Fibroblast of villous mesenchyme (primary cell): Measurements from ENCODE around the gene VAMP8. TPM values are rescaled to one million over a fixed set of nuclear protein-coding genes. Genes with fewer than 3 reads are reported as not detected.
"Not testable (repeated sequence)": the region's sequence is repeated elsewhere in the genome, so short reads cannot be mapped to it uniquely, and the experiment has no call there.

Experiments used
- DNase-seq: peaks from one replicate; pipeline ENCODE4 v3.0.0-alpha.2; 2010; ENCODE audit warnings: low read depth
- H3K4me3 ChIP-seq: 2 replicates; pipeline ENCODE4 v1.5.1; 2011; ENCODE audit warnings: low read depth, mild to moderate bottlenecking, low read length
- total RNA-seq: library from RNA; depleted of rRNA; stranded (reverse); fragments of >200 nt; gene quantifications from 2 replicates; pipeline ENCODE4 v1.2.3, GENCODE V29; 2012
- TF ChIP-seq, protein P1 (sequence below): IDR thresholded peaks from 2 replicates; pipeline ENCODE4 v1.5.1; 2012; ENCODE audit warnings: low read depth, mild to moderate bottlenecking, low read length; ENCODE audit not compliant: insufficient read depth

The VAMP8 gene
- total RNA-seq, 1 donor: 2.2 TPM

DNA sequence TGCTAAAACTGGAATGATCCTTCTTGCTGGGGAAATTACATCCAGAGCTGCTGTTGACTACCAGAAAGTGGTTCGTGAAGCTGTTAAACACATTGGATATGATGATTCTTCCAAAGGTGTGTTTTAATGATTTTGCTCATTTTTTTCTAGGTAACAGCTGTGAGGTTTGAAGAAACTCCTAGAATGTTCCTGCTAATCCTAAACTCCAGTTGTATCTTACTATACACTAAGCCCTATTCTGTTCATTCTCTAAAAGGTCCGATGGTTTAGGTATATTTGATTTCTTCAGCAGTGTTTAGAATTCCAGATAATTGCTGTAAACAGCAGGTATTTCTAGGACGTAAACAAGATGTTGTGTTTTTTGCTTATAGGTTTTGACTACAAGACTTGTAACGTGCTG lies 36.1 kb upstream of the VAMP8 start:
- H3K4me3 ChIP-seq: peak overlapping the region; percentile 80
- TF ChIP-seq, protein P1, sequence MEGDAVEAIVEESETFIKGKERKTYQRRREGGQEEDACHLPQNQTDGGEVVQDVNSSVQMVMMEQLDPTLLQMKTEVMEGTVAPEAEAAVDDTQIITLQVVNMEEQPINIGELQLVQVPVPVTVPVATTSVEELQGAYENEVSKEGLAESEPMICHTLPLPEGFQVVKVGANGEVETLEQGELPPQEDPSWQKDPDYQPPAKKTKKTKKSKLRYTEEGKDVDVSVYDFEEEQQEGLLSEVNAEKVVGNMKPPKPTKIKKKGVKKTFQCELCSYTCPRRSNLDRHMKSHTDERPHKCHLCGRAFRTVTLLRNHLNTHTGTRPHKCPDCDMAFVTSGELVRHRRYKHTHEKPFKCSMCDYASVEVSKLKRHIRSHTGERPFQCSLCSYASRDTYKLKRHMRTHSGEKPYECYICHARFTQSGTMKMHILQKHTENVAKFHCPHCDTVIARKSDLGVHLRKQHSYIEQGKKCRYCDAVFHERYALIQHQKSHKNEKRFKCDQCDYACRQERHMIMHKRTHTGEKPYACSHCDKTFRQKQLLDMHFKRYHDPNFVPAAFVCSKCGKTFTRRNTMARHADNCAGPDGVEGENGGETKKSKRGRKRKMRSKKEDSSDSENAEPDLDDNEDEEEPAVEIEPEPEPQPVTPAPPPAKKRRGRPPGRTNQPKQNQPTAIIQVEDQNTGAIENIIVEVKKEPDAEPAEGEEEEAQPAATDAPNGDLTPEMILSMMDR: no peak
- no peak for DNase-seq

DNA sequence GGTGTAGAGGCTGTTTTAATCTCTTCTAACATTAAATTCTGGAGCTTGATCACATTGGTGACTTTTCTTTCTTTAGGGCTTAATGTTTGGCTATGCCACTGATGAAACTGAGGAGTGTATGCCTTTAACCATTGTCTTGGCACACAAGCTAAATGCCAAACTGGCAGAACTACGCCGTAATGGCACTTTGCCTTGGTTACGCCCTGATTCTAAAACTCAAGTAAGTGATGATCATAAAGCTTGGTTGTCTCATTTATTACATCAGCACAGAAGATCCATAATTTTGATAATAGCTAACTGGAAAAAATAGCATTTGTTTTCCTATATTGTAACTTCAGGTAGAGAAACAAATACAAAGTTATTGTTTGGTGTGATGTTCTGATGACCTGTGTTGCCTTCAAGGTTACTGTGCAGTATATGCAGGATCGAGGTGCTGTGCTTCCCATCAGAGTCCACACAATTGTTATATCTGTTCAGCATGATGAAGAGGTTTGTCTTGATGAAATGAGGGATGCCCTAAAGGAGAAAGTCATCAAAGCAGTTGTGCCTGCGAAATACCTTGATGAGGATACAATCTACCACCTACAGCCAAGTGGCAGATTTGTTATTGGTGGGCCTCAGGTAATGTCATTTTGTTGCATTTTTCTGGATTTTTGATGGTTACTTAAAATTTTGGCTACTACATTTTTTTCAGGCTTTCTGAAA lies 35.5 kb upstream of the VAMP8 start:
- DNase-seq: no peak
- TF ChIP-seq, protein P1: no peak
- H3K4me3 ChIP-seq: peak overlapping the region; percentile 80

DNA sequence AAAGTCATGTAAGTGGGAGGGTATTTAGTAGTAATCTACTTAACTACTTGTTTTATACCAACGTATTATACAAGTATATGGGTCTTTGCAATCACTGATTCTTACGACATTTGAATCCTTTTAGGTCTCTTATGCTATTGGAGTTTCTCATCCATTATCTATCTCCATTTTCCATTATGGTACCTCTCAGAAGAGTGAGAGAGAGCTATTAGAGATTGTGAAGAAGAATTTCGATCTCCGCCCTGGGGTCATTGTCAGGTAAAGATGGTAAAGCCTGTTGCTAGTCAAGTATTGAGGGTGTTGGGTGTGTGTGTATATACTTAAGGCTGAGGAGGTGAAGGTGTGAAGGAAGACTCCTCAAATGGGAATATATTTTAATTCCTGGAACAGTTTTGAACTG lies 34.6 kb upstream of the VAMP8 start:
- TF ChIP-seq, protein P1: no peak
- H3K4me3 ChIP-seq: no peak overlapping the region
- no peak for DNase-seq

DNA sequence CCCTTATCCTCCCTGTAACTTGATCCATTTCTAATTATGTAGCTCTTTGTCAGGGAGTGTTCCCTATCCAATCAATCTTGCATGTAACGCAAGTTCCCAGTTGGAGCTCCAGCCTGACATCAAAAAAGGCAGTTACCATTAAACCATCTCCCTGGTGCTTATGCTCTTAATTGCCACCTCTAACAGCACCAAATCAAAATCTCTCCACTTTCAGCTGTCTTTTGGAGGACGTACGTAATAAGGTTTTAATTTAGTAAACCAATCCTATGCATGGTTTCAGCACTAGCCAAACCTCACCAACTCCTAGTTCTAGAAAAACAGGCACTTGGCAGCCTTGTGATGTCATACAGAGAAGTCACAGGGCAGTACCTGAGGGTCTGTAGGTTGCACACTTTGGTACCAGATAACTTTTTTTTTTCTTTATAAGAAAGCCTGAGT lies 33.1 kb upstream of the VAMP8 start:
- DNase-seq: peak; percentile 16
- H3K4me3 ChIP-seq: not testable (repeated sequence)

DNA sequence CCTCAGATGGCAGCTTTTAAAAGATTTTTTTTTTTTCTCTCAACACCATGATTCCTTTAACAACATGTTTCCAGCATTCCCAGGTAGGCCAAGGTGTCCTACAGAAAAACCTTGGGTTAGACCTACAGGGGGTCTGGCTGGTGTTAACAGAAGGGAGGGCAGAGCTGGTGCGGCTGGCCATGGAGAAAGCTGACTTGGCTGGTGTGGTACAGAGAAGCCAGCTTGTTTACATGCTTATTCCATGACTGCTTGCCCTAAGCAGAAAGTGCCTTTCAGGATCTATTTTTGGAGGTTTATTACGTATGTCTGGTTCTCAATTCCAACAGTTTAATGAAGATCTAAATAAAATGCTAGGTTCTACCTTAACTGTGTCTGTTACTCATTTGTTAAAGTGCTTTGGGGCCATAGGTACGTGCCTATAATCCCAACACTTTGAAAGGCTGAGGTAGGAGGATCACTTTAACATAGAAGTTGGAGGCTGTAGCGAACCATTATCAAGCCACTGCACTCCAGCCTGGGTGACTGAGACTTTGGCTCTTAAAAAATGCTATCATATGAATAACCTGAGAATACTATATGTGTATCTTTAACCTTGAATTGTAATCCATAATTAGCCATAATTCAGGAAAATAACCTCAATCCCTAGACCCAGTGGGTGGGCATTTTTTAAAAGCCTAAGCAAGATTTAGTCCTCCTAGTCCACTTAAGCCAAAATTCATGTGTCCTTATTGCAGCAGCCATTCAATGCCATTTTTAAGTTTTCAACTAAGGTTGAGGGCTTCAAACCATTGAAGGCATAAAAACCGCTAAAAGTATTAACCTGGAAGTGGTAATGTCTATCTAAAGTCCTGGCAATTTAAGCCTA lies 32.2 kb upstream of the VAMP8 start:
- peak; percentile 23 for DNase-seq
- H3K4me3 ChIP-seq: not testable (repeated sequence)

DNA sequence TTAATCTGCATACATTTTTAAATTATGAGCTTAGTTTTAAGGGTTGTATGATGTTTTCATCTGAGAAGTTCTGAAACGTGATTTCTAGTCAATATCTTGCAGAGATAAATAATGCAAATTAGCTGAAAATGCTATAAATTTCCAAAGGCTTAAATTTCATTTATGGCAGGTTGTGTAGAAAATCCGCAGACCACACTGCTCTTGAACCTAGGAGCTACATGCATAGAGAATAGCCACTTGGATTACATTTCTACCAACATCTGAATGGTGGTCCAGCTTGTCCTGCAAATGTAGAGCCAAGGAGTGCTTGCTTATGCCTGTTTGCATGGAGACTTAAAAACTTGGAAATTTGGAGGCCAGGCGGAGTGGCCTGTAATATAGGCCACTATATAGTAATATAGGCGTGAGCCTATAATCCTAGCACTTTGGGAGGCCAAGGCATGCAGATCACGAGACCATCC lies 31.6 kb upstream of the VAMP8 start:
- TF ChIP-seq, protein P1: no peak
- no peak overlapping the region for H3K4me3 ChIP-seq
- peak; percentile 42 for DNase-seq

DNA sequence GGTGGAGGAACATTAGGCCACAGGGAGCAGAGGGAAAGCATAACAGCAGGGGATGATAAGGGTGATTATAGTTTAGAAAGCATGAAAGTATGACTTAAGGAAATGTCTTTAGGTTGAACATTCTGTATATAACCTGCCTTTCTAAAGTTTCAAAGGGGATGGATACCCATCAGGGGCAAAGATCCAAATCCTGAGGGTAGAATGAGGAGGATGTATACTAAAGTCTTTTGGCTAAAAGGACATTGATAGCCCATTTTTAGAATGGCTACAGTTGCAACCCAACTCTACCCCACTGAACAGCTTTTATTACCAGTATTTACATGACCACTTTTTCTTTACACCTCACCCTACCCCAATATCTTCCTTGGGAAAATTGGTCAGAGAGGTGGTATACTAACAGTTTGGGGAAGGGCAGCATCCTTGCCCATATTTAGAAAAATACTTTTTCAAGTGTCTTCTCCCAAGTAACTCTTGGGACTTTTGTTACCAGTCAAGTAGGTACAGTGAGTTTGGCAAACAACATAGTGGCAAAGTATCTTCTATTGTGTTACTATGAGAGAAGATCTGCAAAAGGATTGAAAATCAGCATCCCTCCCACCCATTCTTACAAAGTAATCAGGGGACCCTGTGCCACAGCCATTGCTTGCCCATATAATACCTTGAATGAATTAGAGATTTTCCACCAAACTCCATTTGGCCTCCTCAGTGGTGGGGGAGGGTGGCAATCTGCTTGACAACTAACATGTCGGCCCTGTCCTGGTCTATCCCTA lies 30.1 kb upstream of the VAMP8 start:
- TF ChIP-seq, protein P1: no peak
- peak; percentile 42 for DNase-seq
- H3K4me3 ChIP-seq: no peak overlapping the region
